IMR-90 (cell line): ENCODE measurements around the gene WFDC5. TPM values are rescaled to one million over a fixed set of nuclear protein-coding genes. Genes with fewer than 3 reads are reported as not detected.

Experiments used
- ATAC-seq: fragments of 200-7000 bp; cut with Tn5 transposase; 2 replicates; pipeline ENCODE4 v1.9.1; 2020; ENCODE audit warnings: low read depth, mild to moderate bottlenecking, moderate library complexity
- BruUV-seq: library from RNA; stranded (reverse); fragments of 400-500 nt; replicated peaks from 2 replicates; lab custom pipeline; 2021; lab: Mats Ljungman, UMichigan
- CTCF ChIA-PET: fragments of 300-600 bp; formaldehyde crosslinking; extraction: SDS; loops from one replicate; lab custom pipeline; 2021; ENCODE audit warnings: antibody characterized with exemption; lab: Yijun Ruan, JAX
- POLR2A ChIA-PET: fragments of 300-600 bp; sonication (Branson Sonifier 250); formaldehyde crosslinking; loops from one replicate; lab custom pipeline; 2022; ENCODE audit warnings: antibody characterized with exemption; ENCODE audit not compliant: unreplicated experiment; lab: Charles Lee
- DNase-seq: peaks from one replicate; pipeline ENCODE4 v3.0.0; 2013
- H2AFZ ChIP-seq: replicated peaks from 2 replicates; pipeline ENCODE3; 2013; ENCODE audit warnings: low read length, mild to moderate bottlenecking; ENCODE audit not compliant: poor library complexity
- H2AK5ac ChIP-seq: 2 replicates; pipeline ENCODE4 v1.6.1; 2013; ENCODE audit warnings: low read depth, low read length, inconsistent platforms
- H2AK9ac ChIP-seq: replicated peaks from 2 replicates; pipeline ENCODE3; 2013; ENCODE audit warnings: mild to moderate bottlenecking, low read depth, low read length, moderate library complexity; ENCODE audit not compliant: poor library complexity
- H2BK120ac ChIP-seq: 2 replicates; pipeline ENCODE4 v1.6.1; 2013; ENCODE audit warnings: low read depth, low read length, inconsistent platforms
- H2BK15ac ChIP-seq: 3 replicates; pipeline ENCODE4 v1.6.1; 2013; ENCODE audit warnings: low read depth, low read length, inconsistent platforms
- H2BK20ac ChIP-seq: 2 replicates; pipeline ENCODE4 v1.6.1; 2013; ENCODE audit warnings: low read depth, mild to moderate bottlenecking, inconsistent platforms, low read length, moderate library complexity
- H2BK5ac ChIP-seq: 2 replicates; pipeline ENCODE4 v1.6.1; 2013; ENCODE audit warnings: mild to moderate bottlenecking, low read depth, low read length, inconsistent platforms; ENCODE audit not compliant: poor library complexity, severe bottlenecking
- H3K14ac ChIP-seq: replicated peaks from 2 replicates; pipeline ENCODE4 v1.6.1; 2013; ENCODE audit warnings: low read depth, low read length, inconsistent platforms
- H3K18ac ChIP-seq: 2 replicates; pipeline ENCODE4 v1.6.1; 2013; ENCODE audit warnings: low read depth, low read length, control low read depth
- H3K23ac ChIP-seq: 2 replicates; pipeline ENCODE4 v1.6.1; 2013; ENCODE audit warnings: low read depth, low read length, inconsistent platforms
- H3K27ac ChIP-seq: 2 replicates; pipeline ENCODE4 v1.5.1; 2013; ENCODE audit warnings: mild to moderate bottlenecking, control low read depth, low read length; ENCODE audit not compliant: insufficient read depth
- H3K27me3 ChIP-seq: 2 replicates; pipeline ENCODE4 v1.6.1; 2013; ENCODE audit warnings: low read length; ENCODE audit not compliant: control insufficient read depth, insufficient read depth
- H3K36me3 ChIP-seq: 2 replicates; pipeline ENCODE4 v1.6.1; 2013; ENCODE audit warnings: low read length, mixed read lengths; ENCODE audit not compliant: control insufficient read depth, insufficient read depth
- H3K4ac ChIP-seq: 2 replicates; pipeline ENCODE4 v1.6.1; 2013; ENCODE audit warnings: low read depth, low read length, inconsistent platforms
- H3K4me1 ChIP-seq: 2 replicates; pipeline ENCODE4 v1.6.1; 2013; ENCODE audit warnings: low read length, mixed read lengths; ENCODE audit not compliant: control insufficient read depth, insufficient read depth
- H3K4me2 ChIP-seq: 2 replicates; pipeline ENCODE4 v1.6.1; 2013; ENCODE audit warnings: low read depth, mild to moderate bottlenecking, control low read depth, low read length, moderate library complexity
- H3K4me3 ChIP-seq: 2 replicates; pipeline ENCODE4 v1.5.1; 2013; ENCODE audit warnings: low read depth, mild to moderate bottlenecking, control low read depth, low read length, moderate library complexity; ENCODE audit not compliant: insufficient read depth
- H3K56ac ChIP-seq: 2 replicates; pipeline ENCODE4 v1.6.1; 2013; ENCODE audit warnings: low read length, inconsistent platforms; ENCODE audit not compliant: insufficient read depth; ENCODE audit errors: extremely low read depth
- H3K79me1 ChIP-seq, 2 experiments: 2 replicates each; pipeline ENCODE4 v1.6.1; 2013; ENCODE audit warnings: low read length in 2 of 2, inconsistent platforms in 1 of 2, low read depth in 1 of 2
- H3K9ac ChIP-seq: 2 replicates; pipeline ENCODE4 v1.6.1; 2013; ENCODE audit warnings: low read depth, low read length, control low read depth
- H3K9me1 ChIP-seq: 2 replicates; pipeline ENCODE4 v1.6.1; 2013; ENCODE audit warnings: low read length, inconsistent platforms; ENCODE audit not compliant: insufficient read depth
- H3K9me3 ChIP-seq: 2 replicates; pipeline ENCODE4 v1.6.1; 2013; ENCODE audit warnings: low read length; ENCODE audit not compliant: control insufficient read depth, insufficient read depth
- H4K20me1 ChIP-seq: 2 replicates; pipeline ENCODE4 v1.6.1; 2013; ENCODE audit warnings: low read length, inconsistent platforms; ENCODE audit not compliant: insufficient read depth
- H4K5ac ChIP-seq: 2 replicates; pipeline ENCODE4 v1.6.1; 2013; ENCODE audit warnings: mild to moderate bottlenecking, low read depth, low read length, control low read depth
- H4K8ac ChIP-seq, 2 experiments: 2 replicates each; pipeline ENCODE4 v1.6.1; 2013; ENCODE audit warnings: low read depth in 2 of 2, low read length in 2 of 2, control low read depth in 1 of 2, inconsistent platforms in 1 of 2
- H4K91ac ChIP-seq: 2 replicates; pipeline ENCODE4 v1.6.1; 2013; ENCODE audit warnings: low read depth, low read length, inconsistent platforms; ENCODE audit not compliant: insufficient read depth
- WGBS, 2 experiments: methylation state at CpG; one replicate each; pipeline versions ENCODE4 v1.1.5 to v1.1.7; 2013; ENCODE audit warnings: missing lambda C conversion rate in 2 of 2; ENCODE audit not compliant: insufficient read length in 1 of 2; ENCODE audit errors: extremely low coverage in 2 of 2; 5-methylcytosine and 5-hydroxymethylcytosine counted together
- dilution Hi-C: fragments of 300-500 bp; cut with HindIII; formaldehyde crosslinking; loops from one replicate; pipeline ENCODE4 v1.14.3; 2018; ENCODE audit warnings: low sequenced_read_pairs; ENCODE audit not compliant: unreplicated experiment
- in situ Hi-C: fragments of 300-500 bp; cut with MboI; formaldehyde crosslinking; loops from 3 replicates; pipeline ENCODE4 v1.14.3; 2019; ENCODE audit warnings: low sequenced_read_pairs, inconsistent platforms, mixed read lengths
- intact Hi-C: fragments of 100-400 bp; cut with micrococcal nuclease; formaldehyde crosslinking; loops from 2 replicates; pipeline ENCODE4 v1.10.0; 2022
- polyA plus RNA-seq, 3 experiments: library from polyadenylated mRNA; depleted of rRNA; stranded (reverse); fragments of >200 nt; gene quantifications; 2 replicates each; pipeline ENCODE4 v1.2.3, GENCODE V29; 2012; ENCODE audit warnings: low replicate concordance in 1 of 3
- total RNA-seq: library from RNA; depleted of rRNA; stranded (reverse); fragments of >200 nt; gene quantifications from 2 replicates; pipeline ENCODE4 v1.2.3, GENCODE V29; 2012
- TF ChIP-seq, protein P1 (sequence below): fragments of 150-350 bp; IDR thresholded peaks from 2 replicates; pipeline ENCODE4 v1.6.1; 2017; ENCODE audit warnings: mild to moderate bottlenecking, antibody characterized with exemption, low read length, low read depth

The WFDC5 gene
- total and polyA plus RNA-seq, 2 of the 4 experiments (the other 2 are of a cell fraction) = not detected

DNA sequence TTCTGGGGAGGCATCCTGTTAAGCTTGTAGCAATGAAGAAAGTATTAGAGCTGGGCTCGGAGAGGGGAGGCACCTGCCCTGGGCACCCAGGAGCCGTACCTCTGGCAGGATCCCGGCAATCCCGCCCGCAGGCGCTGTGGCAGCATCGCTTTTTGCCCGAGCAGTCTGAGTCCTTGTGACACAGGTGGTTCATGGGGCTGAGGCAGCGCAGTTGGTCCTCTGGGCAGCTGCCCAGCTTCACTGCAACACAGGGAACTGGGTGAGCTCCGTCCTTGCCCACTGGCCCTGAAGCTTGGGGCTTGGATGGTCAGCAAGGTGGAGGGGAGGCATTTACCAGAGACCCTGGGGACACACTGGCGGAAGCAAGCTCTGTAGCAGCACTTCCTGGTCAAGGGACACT lies 4.7 kb downstream of the WFDC5 start:
- no peaks in the 10 kb centered on the region for H4K20me1 ChIP-seq
- H3K9ac ChIP-seq = no peak overlapping the region
- H2AFZ ChIP-seq = no peak overlapping the region
- no peak overlapping the region for H3K4me3 ChIP-seq
- H2BK120ac ChIP-seq = no peak overlapping the region
- no peaks in the 10 kb centered on the region for H3K9me1 ChIP-seq
- H3K18ac ChIP-seq = no peak overlapping the region
- POLR2A ChIA-PET = no interaction called here
- no peak overlapping the region for H3K27ac ChIP-seq
- H2BK20ac ChIP-seq = no peak overlapping the region
- dilution Hi-C loops (no loop called here), in situ Hi-C loops (loop anchor here (25.0 kb wide), 1 partner anchor 177 kb away; no protein-coding TSS in a partner anchor), intact Hi-C loops (no loop called here)
- H3K4me1 ChIP-seq = no peaks in the 10 kb centered on the region
- no peaks in the 10 kb centered on the region for H3K36me3 ChIP-seq
- H3K4ac ChIP-seq = no peak overlapping the region
- TF ChIP-seq, protein P1, sequence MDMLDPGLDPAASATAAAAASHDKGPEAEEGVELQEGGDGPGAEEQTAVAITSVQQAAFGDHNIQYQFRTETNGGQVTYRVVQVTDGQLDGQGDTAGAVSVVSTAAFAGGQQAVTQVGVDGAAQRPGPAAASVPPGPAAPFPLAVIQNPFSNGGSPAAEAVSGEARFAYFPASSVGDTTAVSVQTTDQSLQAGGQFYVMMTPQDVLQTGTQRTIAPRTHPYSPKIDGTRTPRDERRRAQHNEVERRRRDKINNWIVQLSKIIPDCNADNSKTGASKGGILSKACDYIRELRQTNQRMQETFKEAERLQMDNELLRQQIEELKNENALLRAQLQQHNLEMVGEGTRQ = no peak
- no peak overlapping the region for H2BK5ac ChIP-seq
- no peak overlapping the region for H3K23ac ChIP-seq
- no peak overlapping the region for H2BK15ac ChIP-seq
- H4K5ac ChIP-seq = no peak overlapping the region
- H2AK5ac ChIP-seq = no peak overlapping the region
- peaks cover 39% of the 10 kb centered on the region for H3K27me3 ChIP-seq
- H4K91ac ChIP-seq = no peak overlapping the region
- WGBS, 2 experiments = 76% methylated on average over 8 of the region's 11 CpGs; no CpG with 5 or more reads in 1 of the 2 experiments
- no peak overlapping the region for H3K56ac ChIP-seq
- H4K8ac ChIP-seq = no peak overlapping the region
- H3K9me3 ChIP-seq = no peaks in the 10 kb centered on the region
- DNase-seq (no peak), ATAC-seq (no peak)
- H2AK9ac ChIP-seq = no peak overlapping the region
- H3K79me1 ChIP-seq = no peaks in the 10 kb centered on the region
- CTCF ChIA-PET = interaction anchor here (0.8 kb wide), 1 partner anchor 67 kb away, joined by 4 read pairs; no protein-coding TSS in a partner anchor
- no peak overlapping the region for H3K4me2 ChIP-seq
- no peak overlapping the region for H3K14ac ChIP-seq
- no TSS peak for BruUV-seq
